Sigmoid colon (tissue), 7 donors: ENCODE measurements around the gene LASP1. TPM values are rescaled to one million over a fixed set of nuclear protein-coding genes. Genes with fewer than 3 reads are reported as not detected.

Experiments used
- DNase-seq: peaks from one replicate; pipeline ENCODE4 v3.0.0-alpha.2; 2019
- H3K27ac ChIP-seq, 4 donors: fragments of 200-600 bp; sonication (generic); one replicate each; pipeline ENCODE4 v1.5.1; 2016 to 2019; ENCODE audit warnings: mild to moderate bottlenecking in 1 of 4
- H3K27me3 ChIP-seq, 3 donors: fragments of 200-600 bp; sonication (generic); one replicate each; pipeline ENCODE4 v1.5.1; 2019; ENCODE audit warnings: mild to moderate bottlenecking in 1 of 3
- H3K36me3 ChIP-seq, 4 donors: fragments of 200-600 bp; sonication (generic); one replicate each; pipeline ENCODE4 v1.5.1; 2016 to 2019
- H3K4me1 ChIP-seq, 4 donors: fragments of 200-600 bp; sonication (generic); one replicate each; pipeline ENCODE4 v1.5.1; 2017 to 2019
- H3K4me3 ChIP-seq, 4 donors: fragments of 200-600 bp; sonication (generic); one replicate each; pipeline ENCODE4 v1.5.1; 2017 to 2019; ENCODE audit warnings: mild to moderate bottlenecking in 2 of 4, moderate library complexity in 1 of 4
- H3K9me3 ChIP-seq, 4 donors: fragments of 200-600 bp in 3 of 4; sonication (generic) in 3 of 4; one replicate each; pipeline versions ENCODE4 v1.5.1 to v1.6.1; 2013 to 2019
- EP300 ChIP-seq, 4 donors: sonication (generic); formaldehyde crosslinking; IDR thresholded peaks; one replicate each; pipeline ENCODE4 v1.6.1; 2017; ENCODE audit warnings: antibody characterized with exemption in 4 of 4
- POLR2A ChIP-seq, 2 donors: fragments of 450-650 bp; IDR thresholded peaks; one replicate each; pipeline ENCODE4 v1.6.1; 2016; ENCODE audit warnings: antibody characterized with exemption in 2 of 2, mild to moderate bottlenecking in 2 of 2, moderate library complexity in 2 of 2
- POLR2AphosphoS5 ChIP-seq, 4 donors: sonication (generic); formaldehyde crosslinking; IDR thresholded peaks; one replicate each; pipeline ENCODE4 v1.6.1; 2017; ENCODE audit warnings: antibody characterized with exemption in 4 of 4
- WGBS, 2 donors: extraction: QIAGEN DNeasy Blood & Tissue Kit; methylation state at CpG; one replicate each; pipeline ENCODE4 v1.1.7; 2013; 5-methylcytosine and 5-hydroxymethylcytosine counted together
- intact Hi-C: fragments of 100-400 bp; cut with DNase I; formaldehyde crosslinking; loops from one replicate; pipeline ENCODE4 v1.15.1; 2023
- polyA plus RNA-seq, 3 donors: library from polyadenylated mRNA; stranded (reverse); fragments of 200-250 nt; gene quantifications; one replicate each; pipeline ENCODE4 v1.2.3, GENCODE V29; 2013
- total RNA-seq, 4 donors: library from RNA; depleted of rRNA; stranded (reverse); fragments of >200 nt; gene quantifications; one replicate each; pipeline ENCODE4 v1.1.0, GENCODE V29; 2016
- TF ChIP-seq, protein P1 (sequence below), 4 experiments: fragments of 450-650 bp in 3 of 4; fragments of 200-600 bp in 1 of 4; IDR thresholded peaks; one replicate each; pipeline ENCODE4 v1.5.1; 2016 to 2019; ENCODE audit warnings: antibody characterized with exemption in 4 of 4, mild to moderate bottlenecking in 3 of 4, moderate library complexity in 2 of 4
- donor health status: healthy with polysubstance abuse.
- donor health status: Bipolar disorder and iron deficiency.
- donor health status: healthy.

LASP1 gene
- total and polyA plus RNA-seq, 7 donors, result 27.6 to 205 (median 64.8) TPM

DNA sequence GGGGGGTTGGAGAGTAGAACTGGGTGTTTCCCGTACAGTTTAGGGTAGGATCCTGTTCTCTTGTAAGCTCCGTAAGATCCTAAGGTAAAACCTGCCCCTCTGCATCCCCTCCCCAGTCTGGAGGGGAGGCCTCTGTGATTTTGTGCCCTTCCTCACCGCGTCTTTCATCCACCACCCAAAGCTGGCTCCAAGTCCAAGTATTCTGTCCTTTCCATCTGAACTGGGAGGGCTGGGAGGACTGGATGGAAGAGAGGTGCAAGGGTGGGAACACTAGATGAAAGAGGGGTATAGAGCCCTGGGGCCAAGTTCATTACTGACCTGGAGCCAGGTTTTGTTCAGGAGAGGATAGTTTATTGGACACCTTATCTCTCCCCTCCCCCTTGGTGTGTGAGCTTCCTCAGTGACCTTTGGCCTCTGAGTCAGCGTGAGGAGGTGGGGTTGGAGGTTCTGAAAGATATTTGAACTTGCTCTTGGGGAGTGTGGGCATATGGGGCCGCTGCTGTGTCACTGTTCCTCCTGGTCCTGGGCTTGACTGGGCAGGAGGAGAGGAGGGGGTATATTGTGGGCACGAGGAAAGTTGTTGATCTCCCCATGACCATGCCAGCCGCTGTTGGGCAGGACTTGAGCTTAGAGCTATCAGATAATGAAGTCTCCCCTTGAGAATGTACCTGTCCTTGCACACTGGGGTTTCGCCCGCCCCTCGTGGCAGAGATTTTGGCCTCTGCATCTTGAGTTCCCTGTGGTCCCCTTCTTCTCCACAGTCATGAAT is 1.6 kb downstream of the LASP1 start:
- TF ChIP-seq POLR2AphosphoS5 (IDR thresholded peaks at IDR 0.05), result peak in 2 of 4 donors; percentile 25 to 48
- TF ChIP-seq, protein P1, sequence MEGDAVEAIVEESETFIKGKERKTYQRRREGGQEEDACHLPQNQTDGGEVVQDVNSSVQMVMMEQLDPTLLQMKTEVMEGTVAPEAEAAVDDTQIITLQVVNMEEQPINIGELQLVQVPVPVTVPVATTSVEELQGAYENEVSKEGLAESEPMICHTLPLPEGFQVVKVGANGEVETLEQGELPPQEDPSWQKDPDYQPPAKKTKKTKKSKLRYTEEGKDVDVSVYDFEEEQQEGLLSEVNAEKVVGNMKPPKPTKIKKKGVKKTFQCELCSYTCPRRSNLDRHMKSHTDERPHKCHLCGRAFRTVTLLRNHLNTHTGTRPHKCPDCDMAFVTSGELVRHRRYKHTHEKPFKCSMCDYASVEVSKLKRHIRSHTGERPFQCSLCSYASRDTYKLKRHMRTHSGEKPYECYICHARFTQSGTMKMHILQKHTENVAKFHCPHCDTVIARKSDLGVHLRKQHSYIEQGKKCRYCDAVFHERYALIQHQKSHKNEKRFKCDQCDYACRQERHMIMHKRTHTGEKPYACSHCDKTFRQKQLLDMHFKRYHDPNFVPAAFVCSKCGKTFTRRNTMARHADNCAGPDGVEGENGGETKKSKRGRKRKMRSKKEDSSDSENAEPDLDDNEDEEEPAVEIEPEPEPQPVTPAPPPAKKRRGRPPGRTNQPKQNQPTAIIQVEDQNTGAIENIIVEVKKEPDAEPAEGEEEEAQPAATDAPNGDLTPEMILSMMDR (IDR thresholded peaks at IDR 0.05), result no peak
- H3K4me3 ChIP-seq, result peak overlapping the region; percentile 71 to 95 (median 91)
- peak overlapping the region; percentile 95 to 99 (median 97) for H3K27ac ChIP-seq
- peaks cover 0 to 74% (median 55%) of the 10 kb centered on the region in 4 donors for H3K4me1 ChIP-seq
- 6 to 20% methylated on average over 11 of the region's 11 CpGs for WGBS, 2 donors
- no peaks in the 10 kb centered on the region for H3K36me3 ChIP-seq
- intact Hi-C loops, result loop anchor here (5.0 kb wide), 2 partner anchors 51 to 96 kb away; partner anchors contain the start of gene FBXO47
- no peaks in the 10 kb centered on the region for H3K27me3 ChIP-seq
- DNase-seq, result peak; percentile 82
- no peaks in the 10 kb centered on the region for H3K9me3 ChIP-seq

DNA sequence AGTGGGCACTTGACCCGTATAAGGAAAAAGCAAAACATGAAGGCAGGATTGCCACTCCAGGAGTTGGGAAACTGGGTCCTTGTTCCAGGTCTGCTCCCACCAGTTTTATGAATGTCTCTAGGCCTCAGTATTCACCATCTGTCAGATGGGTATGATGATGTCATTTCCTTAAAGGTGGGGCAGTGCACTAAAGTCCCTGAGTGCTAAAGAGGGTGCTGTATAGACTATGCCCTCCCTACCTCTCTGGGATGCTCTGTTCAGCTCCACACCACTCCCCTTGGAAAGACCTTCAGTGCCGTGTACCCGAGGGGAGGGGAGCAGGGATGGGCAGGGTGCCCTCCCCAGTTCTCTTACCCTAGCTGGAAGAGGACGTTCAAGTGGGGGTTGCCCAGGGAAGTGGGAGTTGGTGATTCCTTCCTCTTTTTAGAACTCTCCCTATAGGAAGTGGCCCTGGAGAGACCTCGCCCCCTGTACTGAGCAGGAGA is 2.2 kb downstream of the LASP1 start:
- WGBS, 2 donors, result 12 to 35% methylated on average over 5 of the region's 5 CpGs
- Histone ChIP-seq H3K27me3 (no peaks in the 10 kb centered on the region), H3K4me1 (peaks cover 0 to 79% (median 61%) of the 10 kb centered on the region in 4 donors), H3K36me3 (no peaks in the 10 kb centered on the region), H3K27ac (peak overlapping the region; percentile 95 to 99 (median 97)), H3K9me3 (no peaks in the 10 kb centered on the region), H3K4me3 (peak overlapping the region; percentile 71 to 95 (median 91))
- intact Hi-C loops, result loop anchor here (5.0 kb wide), 2 partner anchors 50 to 95 kb away; partner anchors contain the start of gene FBXO47
- TF ChIP-seq, protein P1 (IDR thresholded peaks at IDR 0.05), result no peak
- TF ChIP-seq EP300 (IDR thresholded peaks at IDR 0.05) (no peak), POLR2A (IDR thresholded peaks at IDR 0.05) (no peak), POLR2AphosphoS5 (IDR thresholded peaks at IDR 0.05) (no peak)
- no peak for DNase-seq

DNA sequence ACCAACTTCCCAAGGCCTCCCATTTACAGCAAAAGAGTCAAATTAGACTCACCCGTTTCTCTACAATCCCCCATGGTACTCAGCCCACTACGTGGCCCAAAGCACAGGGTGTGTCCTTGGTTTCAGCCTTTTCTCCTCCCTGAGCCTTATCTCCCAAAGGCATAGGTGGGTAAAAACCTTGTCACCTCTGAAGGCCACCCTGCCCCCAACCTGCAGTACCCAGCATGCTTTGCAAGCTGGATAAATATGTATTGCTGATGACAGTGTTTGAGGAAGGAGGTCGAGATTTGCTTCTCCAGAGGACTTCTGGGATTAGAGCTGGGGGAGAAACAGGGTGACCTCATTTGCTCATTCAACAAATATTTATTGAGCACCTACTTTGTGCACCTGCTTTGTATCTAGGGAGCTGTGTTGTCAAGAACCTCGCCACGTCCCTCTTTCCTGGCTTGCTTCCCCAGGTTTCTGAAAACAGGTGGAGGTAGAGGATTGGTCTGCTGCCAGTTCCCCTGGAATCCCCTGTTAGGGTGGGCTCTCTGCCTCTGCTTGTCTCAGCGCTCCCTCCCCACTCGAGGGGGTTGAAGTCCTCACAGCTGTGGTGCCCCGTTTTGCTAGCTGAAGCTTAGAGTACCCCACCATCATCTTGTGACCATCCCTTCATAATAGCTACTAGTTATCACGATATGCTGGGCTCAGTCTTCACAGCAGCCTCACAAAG is 3.0 kb downstream of the LASP1 start:
- no peak overlapping the region for H3K4me3 ChIP-seq
- no peaks in the 10 kb centered on the region for H3K9me3 ChIP-seq
- TF ChIP-seq, protein P1 (IDR thresholded peaks at IDR 0.05), result no peak
- no peak for TF ChIP-seq POLR2AphosphoS5 (IDR thresholded peaks at IDR 0.05)
- TF ChIP-seq EP300 (IDR thresholded peaks at IDR 0.05), result no peak
- TF ChIP-seq POLR2A (IDR thresholded peaks at IDR 0.05), result no peak
- DNase-seq, result no peak
- H3K27me3 ChIP-seq, result no peaks in the 10 kb centered on the region
- H3K4me1 ChIP-seq, result peaks cover 0 to 84% (median 69%) of the 10 kb centered on the region in 4 donors
- intact Hi-C loops, result loop anchor here (5.0 kb wide), 2 partner anchors 49 to 94 kb away; partner anchors contain the start of gene FBXO47
- peak overlapping the region; percentile 95 to 99 (median 97) for H3K27ac ChIP-seq
- WGBS, 2 donors, result 27 to 48% methylated on average over 9 of the region's 9 CpGs
- H3K36me3 ChIP-seq, result no peaks in the 10 kb centered on the region

DNA sequence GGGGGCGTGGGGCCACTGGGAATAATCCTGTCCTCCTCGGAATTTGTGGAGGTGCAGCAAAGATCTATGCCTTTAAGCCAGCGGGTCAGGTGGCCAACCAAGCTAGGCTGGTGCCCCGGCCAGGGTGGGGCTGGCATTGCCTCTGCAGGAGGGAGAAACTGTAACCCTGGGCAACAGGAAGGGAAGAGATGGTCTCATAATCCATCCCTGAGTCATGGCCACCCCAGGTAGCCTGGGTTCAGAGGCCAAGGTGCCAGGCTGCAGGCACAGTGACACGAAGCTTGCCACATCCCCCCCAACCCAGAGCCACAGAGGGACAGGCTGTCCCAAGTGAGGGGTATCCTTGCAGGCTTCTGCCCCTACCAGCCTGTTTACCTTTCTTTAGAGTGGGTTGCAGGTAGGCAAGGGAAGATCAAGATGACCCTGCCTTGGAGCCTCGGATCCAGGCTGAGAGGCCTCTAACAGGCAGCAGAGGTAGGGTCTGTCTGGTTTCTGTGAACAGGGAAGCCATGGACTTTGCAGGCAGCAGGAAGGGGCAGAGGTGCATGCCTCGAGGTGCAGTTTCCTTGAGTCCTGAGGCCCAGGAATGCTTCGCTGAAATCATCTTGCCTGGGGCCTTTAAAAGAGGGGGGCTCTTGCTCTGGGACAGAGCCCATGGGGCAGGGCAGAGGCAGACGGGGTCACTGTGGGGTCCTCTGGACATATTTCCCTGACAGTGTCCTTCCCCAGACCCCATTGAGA is 4.0 kb downstream of the LASP1 start:
- H3K36me3 ChIP-seq, result peaks cover 0 to 10% (median 4%) of the 10 kb centered on the region in 4 donors
- no peaks in the 10 kb centered on the region for H3K27me3 ChIP-seq
- DNase-seq, result no peak
- TF ChIP-seq POLR2AphosphoS5 (IDR thresholded peaks at IDR 0.05) (no peak), EP300 (IDR thresholded peaks at IDR 0.05) (no peak), POLR2A (IDR thresholded peaks at IDR 0.05) (no peak)
- TF ChIP-seq, protein P1 (IDR thresholded peaks at IDR 0.05), result no peak
- H3K4me3 ChIP-seq, result peak overlapping the region in 1 of 4 donors; percentile 8
- intact Hi-C loops, result loop anchor here (5.0 kb wide), 2 partner anchors 48 to 93 kb away; partner anchors contain the start of gene FBXO47
- 37 to 61% methylated on average over 9 of the region's 9 CpGs for WGBS, 2 donors
- peak overlapping the region; percentile 95 to 99 (median 97) for H3K27ac ChIP-seq
- no peaks in the 10 kb centered on the region for H3K9me3 ChIP-seq
- peaks cover 0 to 77% (median 66%) of the 10 kb centered on the region in 4 donors for H3K4me1 ChIP-seq
